Measurements from ENCODE around the gene KCNK3.

The KCNK3 gene

DNA sequence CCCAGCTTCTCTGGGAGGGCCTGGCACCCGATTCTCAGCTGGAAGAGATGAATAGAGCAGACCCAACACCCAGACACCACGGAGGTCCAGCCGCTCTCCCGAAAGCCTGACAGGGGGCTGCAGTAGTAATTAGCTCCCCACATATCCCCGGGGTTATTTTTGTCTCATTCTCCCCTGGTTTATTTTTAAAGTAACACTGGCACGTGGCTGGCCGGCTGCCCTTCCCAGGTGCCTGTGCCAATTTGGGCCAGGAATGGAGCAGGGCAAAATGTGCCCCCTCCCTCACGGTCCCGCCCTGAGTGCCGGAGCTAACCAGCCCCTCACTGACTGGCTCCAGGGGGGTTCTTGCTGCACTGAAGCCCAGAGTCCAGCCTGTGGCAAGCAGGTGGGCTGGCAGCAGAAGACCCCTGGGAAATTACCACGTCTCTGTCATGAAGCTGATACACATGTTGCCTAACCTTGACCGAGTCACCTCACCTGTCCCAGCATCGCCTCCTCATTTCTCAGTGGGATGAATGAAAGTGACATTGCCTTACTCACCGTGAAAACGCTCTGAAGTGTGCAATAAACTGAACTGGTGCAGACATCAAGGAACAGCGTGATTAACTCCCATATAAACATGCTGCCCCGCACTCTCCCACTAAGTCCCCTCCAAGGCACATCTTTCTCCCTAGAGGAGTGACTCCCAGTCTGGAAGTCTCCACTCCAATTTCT, 18.4 kb downstream of the KCNK3 start:
- H3K27me3 ChIP-seq (replicated peaks; ENCODE audit: control insufficient read depth, insufficient read depth, low read length), result no peaks in the 10 kb centered on the region; the same call in none of the 2 replicates

DNA sequence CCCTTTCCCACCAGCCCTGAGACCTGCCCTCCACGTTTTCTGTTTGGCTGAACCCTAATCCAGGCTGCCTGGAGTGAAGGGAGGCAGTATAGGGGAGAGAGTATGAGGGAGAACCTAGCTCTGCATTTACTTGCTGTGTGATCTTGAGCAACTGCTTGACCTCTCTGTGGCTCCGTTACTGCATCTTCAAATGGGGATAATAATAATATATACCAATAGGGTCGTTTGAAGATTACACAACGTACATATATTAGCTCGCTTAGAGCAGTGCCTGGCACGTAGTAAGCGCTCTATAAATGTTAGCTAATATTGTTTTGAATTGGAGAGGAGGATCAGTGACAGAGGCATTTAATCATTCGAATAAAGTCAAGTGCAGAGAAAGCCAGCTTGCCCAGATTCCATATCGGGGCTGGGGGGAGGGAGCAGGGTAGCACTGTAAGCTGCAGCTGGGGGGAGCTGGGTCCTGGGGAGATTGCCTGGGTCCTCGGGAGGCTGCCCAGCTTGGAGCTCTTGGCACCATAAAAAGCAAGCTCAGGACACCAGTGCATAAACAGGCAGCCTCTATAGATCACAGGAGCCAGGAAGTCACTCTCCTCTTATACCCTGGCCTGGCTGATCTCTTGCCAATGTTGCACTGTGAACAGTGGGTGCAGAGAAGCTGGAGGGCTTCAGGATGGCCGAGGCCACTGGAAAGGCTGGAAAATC, 19.1 kb downstream of the KCNK3 start:
- no peak for DNase-seq (ENCODE audit: extremely low read depth, insufficient read length)
- H3K27me3 ChIP-seq (replicated peaks; ENCODE audit: control insufficient read depth, insufficient read depth, low read length), result no peaks in the 10 kb centered on the region; the same call in none of the 2 replicates
- no peaks in the 10 kb centered on the region for H3K36me3 ChIP-seq (ENCODE audit: control insufficient read depth, insufficient read depth, low read length)
- H3K4me3 ChIP-seq (replicated peaks; ENCODE audit: low read depth, low read length), result no peak overlapping the region
- TF ChIP-seq, protein P1, sequence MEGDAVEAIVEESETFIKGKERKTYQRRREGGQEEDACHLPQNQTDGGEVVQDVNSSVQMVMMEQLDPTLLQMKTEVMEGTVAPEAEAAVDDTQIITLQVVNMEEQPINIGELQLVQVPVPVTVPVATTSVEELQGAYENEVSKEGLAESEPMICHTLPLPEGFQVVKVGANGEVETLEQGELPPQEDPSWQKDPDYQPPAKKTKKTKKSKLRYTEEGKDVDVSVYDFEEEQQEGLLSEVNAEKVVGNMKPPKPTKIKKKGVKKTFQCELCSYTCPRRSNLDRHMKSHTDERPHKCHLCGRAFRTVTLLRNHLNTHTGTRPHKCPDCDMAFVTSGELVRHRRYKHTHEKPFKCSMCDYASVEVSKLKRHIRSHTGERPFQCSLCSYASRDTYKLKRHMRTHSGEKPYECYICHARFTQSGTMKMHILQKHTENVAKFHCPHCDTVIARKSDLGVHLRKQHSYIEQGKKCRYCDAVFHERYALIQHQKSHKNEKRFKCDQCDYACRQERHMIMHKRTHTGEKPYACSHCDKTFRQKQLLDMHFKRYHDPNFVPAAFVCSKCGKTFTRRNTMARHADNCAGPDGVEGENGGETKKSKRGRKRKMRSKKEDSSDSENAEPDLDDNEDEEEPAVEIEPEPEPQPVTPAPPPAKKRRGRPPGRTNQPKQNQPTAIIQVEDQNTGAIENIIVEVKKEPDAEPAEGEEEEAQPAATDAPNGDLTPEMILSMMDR (IDR thresholded peaks at IDR 0.05; ENCODE audit: insufficient read depth, low read length, poor library complexity, severe bottlenecking), result no peak

More for the DNA sequence above, 18.4 kb downstream of the KCNK3 start:
- no peak for DNase-seq (ENCODE audit: extremely low read depth, insufficient read length)
- Histone ChIP-seq H3K4me3 (replicated peaks; ENCODE audit: low read depth, low read length) (no peak overlapping the region), H3K36me3 (ENCODE audit: control insufficient read depth, insufficient read depth, low read length) (no peaks in the 10 kb centered on the region)
- TF ChIP-seq, protein P1 (IDR thresholded peaks at IDR 0.05; ENCODE audit: insufficient read depth, low read length, poor library complexity, severe bottlenecking), result no peak

DNA sequence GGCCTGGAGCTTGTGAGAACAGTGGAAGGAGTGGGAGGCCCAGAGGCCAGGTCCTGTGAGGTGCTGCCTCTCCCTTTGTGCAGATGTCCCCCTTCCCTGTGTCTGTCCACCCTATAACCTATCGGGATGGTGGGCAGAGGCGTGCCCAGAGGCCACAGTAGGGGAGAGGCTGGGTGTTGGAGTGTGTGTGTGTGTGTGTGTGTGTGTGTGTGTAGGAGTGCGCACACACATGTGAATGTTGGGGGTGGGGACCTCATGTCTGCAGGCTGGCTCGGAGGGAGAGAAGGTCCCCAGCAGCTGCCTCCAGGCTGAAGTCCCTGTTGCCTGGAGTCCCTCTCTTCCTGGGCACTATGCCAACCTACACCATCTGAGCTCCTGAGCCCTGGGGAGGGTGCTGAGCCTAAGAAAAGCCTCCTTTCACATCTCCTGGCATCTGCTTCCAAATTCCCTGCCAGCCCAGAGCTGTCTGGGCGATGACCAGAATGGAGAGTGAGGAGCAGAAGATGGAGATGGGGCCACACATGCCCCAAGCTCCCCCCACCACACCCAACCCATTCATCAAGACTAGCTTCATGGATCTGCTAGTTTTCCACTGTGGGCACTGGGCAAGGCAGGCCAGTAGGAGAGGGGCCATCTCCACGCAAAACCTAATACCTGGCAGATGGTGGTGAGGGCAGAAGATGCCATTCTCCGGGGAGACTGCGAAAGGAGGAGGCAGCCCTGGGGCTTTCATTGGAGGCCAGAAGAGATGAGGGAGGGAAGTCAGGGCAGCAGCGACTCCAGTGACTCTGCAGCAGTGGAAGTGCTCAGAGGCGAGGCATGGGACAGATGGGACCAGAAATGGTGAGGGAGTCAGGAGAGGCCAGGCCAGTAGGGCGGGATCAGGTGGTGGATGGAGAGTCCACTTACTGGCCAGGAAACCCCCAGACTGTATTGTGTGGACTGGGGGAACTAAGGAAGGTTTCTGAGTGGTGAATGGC, 20.3 kb downstream of the KCNK3 start:
- no peak overlapping the region for H3K4me3 ChIP-seq (replicated peaks; ENCODE audit: low read depth, low read length)
- H3K27me3 ChIP-seq (replicated peaks; ENCODE audit: control insufficient read depth, insufficient read depth, low read length), result no peaks in the 10 kb centered on the region; the same call in none of the 2 replicates
- no peak for DNase-seq (ENCODE audit: extremely low read depth, insufficient read length)
- TF ChIP-seq, protein P1 (IDR thresholded peaks at IDR 0.05; ENCODE audit: insufficient read depth, low read length, poor library complexity, severe bottlenecking), result no peak
- no peaks in the 10 kb centered on the region for H3K36me3 ChIP-seq (ENCODE audit: control insufficient read depth, insufficient read depth, low read length)

DNA sequence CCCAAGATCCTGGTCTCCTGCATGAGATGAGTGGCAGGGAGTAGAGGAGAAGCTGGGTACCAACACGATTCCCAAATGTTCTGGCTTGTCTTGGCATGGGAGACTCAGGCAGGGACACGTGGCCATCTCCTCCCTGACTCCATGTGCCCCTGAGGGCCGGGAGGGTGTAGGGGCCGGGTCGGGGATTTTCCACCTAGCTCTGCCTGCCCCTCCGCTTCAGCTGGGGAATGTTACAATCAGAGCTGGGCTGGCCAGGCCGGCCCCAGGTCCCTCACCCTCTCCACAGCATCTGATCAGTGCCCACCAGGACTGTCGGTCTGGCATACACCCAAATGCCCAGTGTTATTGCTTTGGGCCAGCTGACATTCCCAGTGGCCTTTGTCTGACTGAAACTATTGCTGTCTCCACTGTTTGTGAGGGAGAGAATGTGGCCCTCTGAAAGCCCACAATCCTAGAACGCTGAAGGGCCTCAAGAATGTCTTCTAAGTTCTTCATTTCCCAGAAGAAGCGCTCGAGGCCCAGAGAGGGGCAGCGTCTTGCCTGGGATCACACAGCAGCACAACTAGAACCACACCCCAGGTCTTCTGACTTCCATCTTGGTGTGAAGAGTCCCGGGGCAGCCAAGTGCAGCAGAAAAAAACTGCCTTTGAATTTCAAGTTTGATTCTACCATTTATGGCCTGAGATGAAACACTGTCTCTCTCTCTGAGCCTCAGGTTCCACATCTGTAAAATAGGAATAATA, 23.2 kb downstream of the KCNK3 start:
- TF ChIP-seq, protein P1 (IDR thresholded peaks at IDR 0.05; ENCODE audit: insufficient read depth, low read length, poor library complexity, severe bottlenecking), result no peak
- Histone ChIP-seq H3K4me3 (replicated peaks; ENCODE audit: low read depth, low read length) (no peak overlapping the region), H3K36me3 (ENCODE audit: control insufficient read depth, insufficient read depth, low read length) (no peaks in the 10 kb centered on the region), H3K27me3 (replicated peaks; ENCODE audit: control insufficient read depth, insufficient read depth, low read length) (no peaks in the 10 kb centered on the region; the same call in none of the 2 replicates)
- no peak for DNase-seq (ENCODE audit: extremely low read depth, insufficient read length)

DNA sequence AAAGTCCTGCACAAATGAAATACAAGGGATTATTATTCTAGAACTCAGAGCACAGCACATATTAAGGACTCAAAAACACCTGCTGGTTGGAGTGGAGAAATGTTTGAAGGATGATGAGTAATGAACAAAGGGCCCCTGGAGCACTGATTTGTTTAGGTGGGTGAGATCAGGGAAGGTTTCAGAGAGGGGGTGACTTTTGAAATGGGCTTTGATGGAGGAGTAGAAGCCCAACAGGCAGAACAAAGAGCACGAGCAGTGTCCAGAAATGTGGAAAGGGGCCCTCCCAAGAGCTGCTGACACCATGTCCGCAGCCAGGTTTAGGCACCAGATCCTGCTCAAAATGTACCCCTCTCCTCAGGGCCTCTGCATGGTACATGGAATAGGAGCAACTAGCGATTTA, 23.8 kb downstream of the KCNK3 start:
- H3K36me3 ChIP-seq (ENCODE audit: control insufficient read depth, insufficient read depth, low read length), result no peaks in the 10 kb centered on the region
- H3K27me3 ChIP-seq (replicated peaks; ENCODE audit: control insufficient read depth, insufficient read depth, low read length), result no peaks in the 10 kb centered on the region; the same call in none of the 2 replicates
- TF ChIP-seq, protein P1 (IDR thresholded peaks at IDR 0.05; ENCODE audit: insufficient read depth, low read length, poor library complexity, severe bottlenecking), result no peak
- DNase-seq (ENCODE audit: extremely low read depth, insufficient read length), result no peak
- no peak overlapping the region for H3K4me3 ChIP-seq (replicated peaks; ENCODE audit: low read depth, low read length)

Measured in GM06990 (cell line).